ENCODE data around the gene ARHGEF7. TPM values are rescaled to one million over a fixed set of nuclear protein-coding genes. Genes with fewer than 3 reads are reported as not detected.

The ARHGEF7 gene
- total RNA-seq, 1 experiment from 2014 or later, result 72.5 TPM

DNA sequence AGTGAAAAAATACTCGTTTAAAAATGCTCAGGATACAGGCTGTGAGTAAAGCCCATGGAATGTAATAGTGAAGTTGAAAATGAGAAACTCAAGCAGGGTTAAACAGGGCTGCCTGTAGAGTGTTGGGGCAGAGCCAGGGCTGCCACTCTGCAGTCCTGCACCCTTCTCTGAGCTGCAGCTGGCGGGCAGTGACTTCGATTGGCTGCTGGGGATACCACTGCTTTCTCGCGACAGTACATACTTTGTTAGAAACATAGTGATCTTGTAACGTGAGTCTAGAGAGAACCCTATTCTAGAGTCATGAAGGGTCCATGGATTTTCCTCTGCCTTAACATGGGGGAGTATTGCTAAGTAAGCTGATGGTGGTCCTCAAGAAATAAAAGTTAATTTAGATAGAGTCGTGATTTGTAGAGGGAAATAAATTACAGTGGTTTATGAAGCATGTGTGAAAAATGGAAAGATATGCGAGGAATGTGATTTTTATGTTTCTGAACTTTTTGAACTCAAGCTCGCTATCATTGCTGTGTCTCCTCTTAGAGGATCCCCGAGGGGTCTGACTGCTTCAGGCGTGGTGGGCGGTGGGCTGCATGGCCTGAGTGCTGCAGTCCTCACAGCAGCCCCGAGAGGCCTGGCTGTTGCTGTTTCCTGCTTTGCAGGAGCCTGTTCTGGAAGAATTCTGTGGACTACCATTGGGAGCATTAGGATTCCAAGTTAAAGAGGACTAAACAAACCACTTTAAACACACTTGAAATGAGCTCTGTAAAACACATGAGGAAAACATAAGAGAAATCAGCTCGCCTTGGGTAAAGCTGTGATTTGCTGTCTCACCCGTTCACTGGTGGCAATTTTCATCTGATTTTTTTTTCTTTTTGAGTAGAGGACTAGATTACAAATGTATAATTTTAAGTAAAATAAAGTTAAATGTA lies 95.7 kb downstream of the ARHGEF7 start:
- Histone ChIP-seq H3K36me3 (peaks cover 51% of the 10 kb centered on the region), H3K4me3 (peak overlapping the region; percentile 2), H3K4me1 (replicated peaks) (peaks cover 38% of the 10 kb centered on the region), H3K27me3 (replicated peaks) (no peaks in the 10 kb centered on the region), H3K27ac (peak overlapping the region; percentile 73), H3K9me3 (replicated peaks) (no peaks in the 10 kb centered on the region)
- peak; percentile 91 to 95 for DNase-seq (ENCODE audit: low read depth in 1 of 2, low spot score in 2 of 2)

DNA sequence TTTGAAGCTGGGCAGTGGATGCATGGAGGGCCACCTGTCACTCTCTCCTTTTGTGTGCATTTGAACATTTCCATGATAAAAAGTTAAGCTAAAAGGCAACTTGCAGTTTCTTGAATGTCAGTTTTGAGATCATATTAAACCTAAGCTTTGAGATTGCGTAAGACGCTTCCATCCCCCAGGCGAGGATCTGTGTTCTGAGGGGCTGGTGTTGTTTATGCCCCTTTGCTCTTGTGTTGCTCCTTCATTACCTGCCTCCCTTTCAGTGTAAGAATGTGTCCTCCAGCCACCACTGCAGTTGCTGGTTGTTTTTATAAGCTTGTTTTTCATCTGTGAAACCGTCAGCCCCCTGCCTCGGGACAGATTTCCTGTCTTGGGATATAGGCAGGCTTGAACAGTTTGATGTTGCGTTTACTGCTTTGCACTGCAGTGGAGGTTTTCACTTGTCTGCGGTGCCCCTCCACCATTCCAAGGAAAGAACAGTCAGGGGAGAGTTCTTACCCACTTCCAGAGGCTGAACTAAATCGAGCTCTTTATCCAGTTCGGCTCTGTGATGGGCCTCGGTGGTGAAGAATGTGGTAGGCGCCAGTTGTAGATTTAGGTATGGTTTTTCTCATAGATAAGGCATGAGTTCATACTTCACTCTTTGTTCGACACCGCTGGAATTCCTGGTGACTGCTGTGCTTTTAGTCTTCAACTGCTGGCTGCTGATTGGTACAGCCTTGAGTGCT lies 96.8 kb downstream of the ARHGEF7 start:
- Histone ChIP-seq H3K4me1 (replicated peaks) (peaks cover 42% of the 10 kb centered on the region), H3K27me3 (replicated peaks) (no peaks in the 10 kb centered on the region), H3K36me3 (peaks cover 49% of the 10 kb centered on the region), H3K9me3 (replicated peaks) (no peaks in the 10 kb centered on the region), H3K27ac (peak overlapping the region; percentile 73), H3K4me3 (no peak overlapping the region)
- peak in 1 of 2 experiments; percentile 58 for DNase-seq (ENCODE audit: low read depth in 1 of 2, low spot score in 2 of 2)

DNA sequence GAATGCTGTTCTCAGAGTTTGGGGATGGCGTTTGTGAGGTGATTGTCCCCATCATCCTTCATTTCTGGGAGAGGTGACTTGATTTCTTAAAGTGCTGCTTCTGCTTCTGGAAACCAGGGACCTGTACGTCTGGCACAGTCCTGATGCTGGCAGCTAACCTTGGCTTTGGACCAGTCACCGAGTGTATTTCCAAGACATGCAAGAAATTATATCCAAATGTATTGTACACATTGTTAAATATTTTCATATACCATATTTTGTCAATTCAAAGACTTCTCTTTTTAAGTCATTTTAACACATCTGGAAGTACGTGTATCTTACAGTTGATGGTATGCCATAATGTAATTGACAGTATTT lies 97.4 kb downstream of the ARHGEF7 start:
- Histone ChIP-seq H3K4me1 (replicated peaks) (peaks cover 42% of the 10 kb centered on the region), H3K4me3 (no peak overlapping the region), H3K9me3 (replicated peaks) (no peaks in the 10 kb centered on the region), H3K27me3 (replicated peaks) (no peaks in the 10 kb centered on the region), H3K27ac (peak overlapping the region; percentile 2; the same call in 1 of the 2 replicates), H3K36me3 (peaks cover 48% of the 10 kb centered on the region)
- DNase-seq (ENCODE audit: low read depth in 1 of 2, low spot score in 2 of 2), result no peak

DNA sequence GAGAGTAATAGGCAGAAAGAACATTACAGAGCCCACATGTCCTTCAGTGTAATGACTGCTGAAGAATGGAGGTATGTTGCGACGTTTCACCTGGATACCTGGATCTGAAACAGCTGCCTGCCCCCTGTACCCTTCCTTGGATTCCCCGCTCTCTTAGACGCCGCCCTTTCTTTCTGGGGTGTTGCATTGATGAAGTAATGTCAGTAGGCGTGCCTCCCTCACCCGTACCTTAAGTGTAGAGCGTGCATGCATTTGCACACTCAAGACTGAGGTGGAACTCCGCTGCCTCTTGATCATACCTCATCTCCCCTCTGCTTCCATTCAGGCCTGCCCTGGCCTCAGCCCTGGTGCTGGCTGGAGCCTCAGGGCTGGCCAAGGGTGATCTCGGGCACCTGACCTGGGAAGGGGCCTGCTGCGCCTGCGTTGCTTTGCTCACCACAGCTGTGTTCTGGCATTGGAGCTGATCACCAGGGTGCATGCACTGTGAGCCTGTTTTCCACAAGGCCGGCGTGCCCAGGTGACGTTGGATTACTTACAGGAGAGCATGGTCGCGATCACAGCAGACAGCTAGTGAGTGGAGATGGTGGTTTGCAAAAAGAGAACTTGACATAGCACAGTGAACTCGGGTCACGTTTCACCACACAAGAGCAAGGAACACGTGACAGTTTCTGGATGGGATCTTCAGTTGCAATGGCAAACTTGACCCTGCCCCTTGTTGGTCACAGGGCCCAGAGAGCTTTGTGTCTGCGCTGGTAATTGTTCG lies 99.0 kb downstream of the ARHGEF7 start:
- DNase-seq (ENCODE audit: low read depth in 1 of 2, low spot score in 2 of 2), result no peak
- Histone ChIP-seq H3K27me3 (replicated peaks) (no peaks in the 10 kb centered on the region), H3K36me3 (peaks cover 55% of the 10 kb centered on the region), H3K9me3 (replicated peaks) (no peaks in the 10 kb centered on the region), H3K27ac (no peak overlapping the region), H3K4me1 (replicated peaks) (peaks cover 42% of the 10 kb centered on the region), H3K4me3 (no peak overlapping the region)

DNA sequence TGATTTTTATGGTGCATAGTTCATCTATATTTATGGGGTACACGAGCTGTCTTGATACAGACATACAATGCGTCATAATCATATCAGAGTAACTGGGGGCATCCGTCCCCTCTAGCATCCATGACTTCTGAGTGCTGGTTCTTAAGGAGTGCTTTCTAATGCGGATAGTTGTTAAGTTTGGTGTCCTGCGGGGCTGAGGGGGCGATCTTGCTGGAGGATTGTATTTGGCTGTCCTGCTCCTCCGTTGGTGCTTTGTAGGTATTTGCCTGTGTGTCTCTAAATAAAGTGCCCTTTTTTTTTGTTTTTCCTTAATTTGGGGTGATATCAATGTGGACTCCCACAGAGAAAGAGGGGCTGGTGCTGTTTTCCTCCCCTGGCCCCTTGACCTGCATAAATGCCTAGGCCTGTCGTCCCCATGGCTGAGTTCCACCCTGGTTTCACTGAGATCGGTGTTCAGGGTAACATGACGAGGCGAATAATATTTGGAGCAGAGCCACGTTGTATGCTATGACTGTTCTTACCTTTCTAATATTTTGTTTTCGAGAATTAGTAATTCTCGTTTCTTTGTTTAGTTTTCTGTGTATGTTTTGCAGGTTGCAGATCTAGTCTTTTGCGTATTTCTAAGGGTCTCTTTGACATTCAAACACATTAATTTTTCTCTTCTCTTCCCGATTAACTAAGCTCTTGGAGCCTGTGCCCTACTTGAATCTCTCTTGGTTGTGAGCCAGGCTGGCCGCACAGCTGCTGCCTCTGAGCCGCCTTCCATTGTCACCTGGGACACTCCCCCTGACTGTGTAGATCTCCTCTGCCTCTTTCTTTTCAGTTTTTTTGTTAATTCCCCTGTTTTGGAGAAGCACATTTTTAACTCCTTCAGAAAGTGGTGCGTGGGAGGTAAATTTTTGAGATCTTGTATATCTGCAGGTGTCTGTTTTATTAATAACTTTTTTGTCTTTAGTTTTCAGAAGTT lies 100.3 kb downstream of the ARHGEF7 start:
- no peak for DNase-seq (ENCODE audit: low read depth in 1 of 2, low spot score in 2 of 2)
- Histone ChIP-seq H3K27ac (peak overlapping the region; percentile 0; the same call in 1 of the 2 replicates), H3K27me3 (replicated peaks) (no peaks in the 10 kb centered on the region), H3K4me3 (no peak overlapping the region), H3K4me1 (replicated peaks) (peaks cover 32% of the 10 kb centered on the region), H3K9me3 (replicated peaks) (no peaks in the 10 kb centered on the region), H3K36me3 (peaks cover 55% of the 10 kb centered on the region)

DNA sequence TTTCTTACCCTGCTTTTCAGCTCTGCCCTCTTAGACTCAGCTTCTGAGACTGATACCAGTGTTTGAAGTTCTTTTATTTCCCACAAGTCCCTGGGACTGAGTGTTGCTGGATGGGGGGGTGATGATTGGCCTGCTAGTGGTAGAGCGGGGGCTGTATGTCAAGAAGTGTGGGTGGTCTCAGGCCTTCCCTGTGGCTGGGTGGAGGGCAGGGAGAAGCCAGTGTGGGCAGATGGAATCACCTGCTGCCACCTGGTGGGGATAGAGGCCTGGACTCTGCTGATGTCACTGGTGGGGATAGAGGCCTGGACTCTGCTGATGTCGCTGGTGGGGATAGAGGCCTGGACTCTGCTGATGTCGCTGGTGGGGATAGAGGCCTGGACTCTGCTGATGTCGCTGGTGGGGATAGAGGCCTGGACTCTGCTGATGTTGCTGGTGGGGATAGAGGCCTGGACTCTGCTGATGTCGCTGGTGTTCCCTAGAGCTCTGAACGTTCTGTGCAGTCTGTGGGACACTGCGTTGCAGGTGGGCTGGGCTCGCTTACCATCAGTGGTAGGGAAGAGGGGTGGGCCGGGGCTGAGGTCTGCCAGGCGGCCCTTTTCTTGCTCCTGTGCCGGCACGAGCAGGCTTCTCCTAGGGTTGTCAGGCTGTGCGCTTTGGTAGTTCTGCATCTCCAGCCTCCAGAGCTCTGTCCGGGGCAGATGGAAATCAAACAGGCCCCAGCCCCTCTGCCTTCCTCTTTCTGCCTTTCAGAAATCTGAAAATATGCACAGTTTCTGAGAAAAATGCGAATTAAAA lies 101.3 kb downstream of the ARHGEF7 start:
- H3K9me3 ChIP-seq (replicated peaks), result no peaks in the 10 kb centered on the region
- H3K36me3 ChIP-seq, result peaks cover 58% of the 10 kb centered on the region
- no peak overlapping the region for H3K4me3 ChIP-seq
- H3K27ac ChIP-seq, result peak overlapping the region; percentile 0; the same call in 1 of the 2 replicates
- H3K27me3 ChIP-seq (replicated peaks), result no peaks in the 10 kb centered on the region
- peaks cover 22% of the 10 kb centered on the region for H3K4me1 ChIP-seq (replicated peaks)
- peak; percentile 76 to 91 for DNase-seq (ENCODE audit: low read depth in 1 of 2, low spot score in 2 of 2)

DNA sequence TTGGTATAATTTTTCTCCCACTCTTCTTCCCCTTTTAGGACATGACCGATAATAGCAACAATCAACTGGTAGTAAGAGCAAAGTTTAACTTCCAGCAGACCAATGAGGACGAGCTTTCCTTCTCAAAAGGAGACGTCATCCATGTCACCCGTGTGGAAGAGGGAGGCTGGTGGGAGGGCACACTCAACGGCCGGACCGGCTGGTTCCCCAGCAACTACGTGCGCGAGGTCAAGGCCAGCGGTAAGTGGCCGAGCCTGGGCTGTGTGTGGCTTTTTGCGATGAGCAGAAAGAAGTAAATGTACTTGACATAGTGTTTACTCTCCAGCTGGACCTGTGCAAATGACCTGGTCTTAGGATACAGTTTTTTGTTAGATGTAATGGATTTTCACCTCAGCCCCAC lies 102.5 kb downstream of the ARHGEF7 start:
- DNase-seq (ENCODE audit: low read depth in 1 of 2, low spot score in 2 of 2), result no peak
- H3K36me3 ChIP-seq, result peaks cover 53% of the 10 kb centered on the region
- no peaks in the 10 kb centered on the region for H3K27me3 ChIP-seq (replicated peaks)
- no peaks in the 10 kb centered on the region for H3K9me3 ChIP-seq (replicated peaks)
- H3K4me3 ChIP-seq, result no peak overlapping the region
- H3K27ac ChIP-seq, result no peak overlapping the region
- peaks cover 9% of the 10 kb centered on the region for H3K4me1 ChIP-seq (replicated peaks)

DNA sequence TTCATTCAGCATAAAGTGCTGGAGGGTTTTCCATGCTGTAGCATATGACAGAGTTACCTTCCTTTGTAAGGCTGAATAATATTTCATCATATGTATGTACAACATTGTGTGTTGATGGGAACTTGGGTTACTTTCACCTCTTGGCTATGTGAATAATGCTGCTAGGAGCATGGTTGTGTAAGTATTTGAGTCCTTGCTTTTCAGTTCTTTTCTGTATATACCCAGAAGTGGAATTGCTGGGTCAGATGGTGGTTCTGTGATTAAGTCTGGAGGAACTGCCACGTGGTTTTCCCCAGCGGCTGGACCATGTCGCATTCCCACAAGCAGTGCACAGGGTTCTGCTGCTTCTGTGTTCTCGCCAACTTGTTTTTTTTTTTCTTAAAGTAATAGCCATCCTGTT lies 104.2 kb downstream of the ARHGEF7 start:
- H3K4me1 ChIP-seq (replicated peaks), result peaks cover 7% of the 10 kb centered on the region
- no peak overlapping the region for H3K27ac ChIP-seq
- H3K27me3 ChIP-seq (replicated peaks), result no peaks in the 10 kb centered on the region
- no peak for DNase-seq (ENCODE audit: low read depth in 1 of 2, low spot score in 2 of 2)
- no peaks in the 10 kb centered on the region for H3K9me3 ChIP-seq (replicated peaks)
- H3K36me3 ChIP-seq, result peaks cover 40% of the 10 kb centered on the region
- H3K4me3 ChIP-seq, result no peak overlapping the region

DNA sequence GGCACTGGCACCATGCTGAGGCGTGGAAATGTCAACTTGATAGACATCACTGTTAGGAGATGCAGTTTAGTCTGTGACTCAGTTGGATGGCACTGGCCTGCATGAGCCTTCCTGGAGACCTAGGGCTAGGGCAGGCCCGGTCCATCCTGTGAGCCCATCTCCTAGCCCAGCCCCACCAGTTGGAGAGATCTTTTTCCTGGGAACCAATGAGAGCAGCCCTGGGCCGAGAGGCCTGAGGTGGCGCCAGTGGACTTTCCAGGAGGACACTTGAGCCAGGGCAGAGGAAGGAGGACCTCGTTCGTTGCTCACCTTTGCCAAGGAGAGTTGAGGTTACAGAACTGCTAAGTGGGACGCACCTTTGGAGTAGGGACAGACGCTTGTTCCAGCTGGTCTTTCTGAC lies 104.8 kb downstream of the ARHGEF7 start:
- no peaks in the 10 kb centered on the region for H3K9me3 ChIP-seq (replicated peaks)
- peaks cover 40% of the 10 kb centered on the region for H3K36me3 ChIP-seq
- H3K27ac ChIP-seq, result no peak overlapping the region
- no peak overlapping the region for H3K4me3 ChIP-seq
- DNase-seq (ENCODE audit: low read depth in 1 of 2, low spot score in 2 of 2), result no peak
- peaks cover 7% of the 10 kb centered on the region for H3K4me1 ChIP-seq (replicated peaks)
- no peaks in the 10 kb centered on the region for H3K27me3 ChIP-seq (replicated peaks)

DNA sequence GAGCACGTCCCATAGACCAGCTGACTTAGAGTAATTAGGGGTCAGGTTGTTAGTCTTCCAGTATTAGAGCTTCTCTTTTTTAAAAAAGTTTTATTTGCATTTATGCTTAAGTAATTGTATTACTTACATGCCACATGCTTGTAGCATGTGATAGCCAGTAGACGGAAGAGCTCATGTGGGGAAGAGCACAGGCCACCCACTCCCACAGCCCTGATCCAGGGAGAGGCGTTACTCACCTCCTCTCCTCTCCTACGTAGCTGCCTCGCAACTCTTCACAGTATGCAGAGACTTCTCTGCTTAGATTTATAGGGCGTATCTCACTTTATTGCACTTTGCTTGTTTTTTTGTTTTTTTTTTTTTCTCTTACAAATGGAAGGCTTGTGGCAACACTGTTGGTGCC lies 110.1 kb downstream of the ARHGEF7 start:
- H3K36me3 ChIP-seq, result peaks cover 49% of the 10 kb centered on the region
- H3K9me3 ChIP-seq (replicated peaks), result no peaks in the 10 kb centered on the region; the same call in 1 of the 2 replicates
- H3K27me3 ChIP-seq (replicated peaks), result no peaks in the 10 kb centered on the region
- no peak overlapping the region for H3K4me3 ChIP-seq
- no peak overlapping the region for H3K27ac ChIP-seq
- H3K4me1 ChIP-seq (replicated peaks), result peaks cover 25% of the 10 kb centered on the region
- no peak for DNase-seq (ENCODE audit: low read depth in 1 of 2, low spot score in 2 of 2)

DNA sequence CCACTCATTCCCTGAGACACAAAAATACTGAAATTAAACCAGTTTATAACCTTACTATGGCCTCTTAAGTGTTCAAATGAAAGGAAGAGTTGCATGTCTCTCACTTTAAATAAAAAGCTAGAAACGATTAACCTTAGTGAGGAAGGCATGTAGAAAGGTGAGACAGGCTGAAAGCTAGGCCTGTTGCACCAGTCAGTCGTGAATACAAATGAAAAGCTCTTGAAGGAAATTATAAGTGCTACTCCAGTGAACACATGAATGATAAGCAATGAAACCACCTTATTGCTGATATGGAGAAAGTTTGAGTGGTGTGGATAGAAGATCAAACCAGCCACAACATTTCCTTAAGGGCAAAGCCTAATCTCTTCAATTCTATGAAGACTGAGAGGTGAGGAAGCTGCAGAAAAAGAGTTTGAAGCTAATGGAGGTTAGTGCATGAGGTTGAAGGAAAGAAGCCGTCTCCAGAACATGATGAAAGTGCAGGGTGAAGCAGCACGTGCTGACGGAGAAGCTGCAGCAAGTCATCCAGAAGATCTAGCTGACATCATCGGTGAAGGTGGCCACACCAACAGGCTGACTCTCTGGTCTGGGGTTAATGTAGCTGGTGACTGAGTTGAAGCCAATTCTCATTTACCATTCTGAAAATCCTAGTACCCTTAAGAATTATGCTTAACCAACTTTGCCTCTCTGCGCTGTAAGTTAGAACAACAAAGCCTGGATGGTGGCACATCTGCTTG lies 110.9 kb downstream of the ARHGEF7 start:
- Histone ChIP-seq H3K4me1 (replicated peaks) (peaks cover 25% of the 10 kb centered on the region), H3K9me3 (replicated peaks) (no peaks in the 10 kb centered on the region; the same call in 1 of the 2 replicates), H3K27ac (no peak overlapping the region), H3K36me3 (peaks cover 44% of the 10 kb centered on the region), H3K4me3 (no peak overlapping the region), H3K27me3 (replicated peaks) (no peaks in the 10 kb centered on the region)
- no peak for DNase-seq (ENCODE audit: low read depth in 1 of 2, low spot score in 2 of 2)

DNA sequence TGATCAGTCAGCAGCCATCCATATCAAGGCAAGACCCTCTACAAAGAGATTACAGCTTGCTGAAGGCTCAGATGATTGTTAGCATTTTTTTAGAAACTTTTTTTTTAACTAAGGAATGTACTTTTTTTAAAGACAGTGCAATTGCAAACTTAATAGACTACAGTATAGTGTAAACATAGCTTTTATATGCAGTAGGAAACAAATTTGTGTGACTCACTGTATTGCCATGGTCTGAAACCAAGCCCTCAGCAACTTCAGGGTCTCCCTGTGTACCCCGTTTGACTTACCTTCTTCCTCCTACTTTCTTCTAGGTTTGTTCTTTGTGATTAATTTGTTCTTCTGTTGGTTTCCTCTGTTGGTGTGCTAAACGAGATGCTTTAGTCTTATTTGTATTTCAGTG lies 112.3 kb downstream of the ARHGEF7 start:
- H3K4me1 ChIP-seq (replicated peaks), result peaks cover 30% of the 10 kb centered on the region
- DNase-seq (ENCODE audit: low read depth in 1 of 2, low spot score in 2 of 2), result no peak
- peaks cover 37% of the 10 kb centered on the region for H3K36me3 ChIP-seq
- no peaks in the 10 kb centered on the region for H3K27me3 ChIP-seq (replicated peaks)
- peak overlapping the region; percentile 53 for H3K27ac ChIP-seq
- no peaks in the 10 kb centered on the region; the same call in 1 of the 2 replicates for H3K9me3 ChIP-seq (replicated peaks)
- no peak overlapping the region for H3K4me3 ChIP-seq
